AG09309 (cell line): Measurements from ENCODE around the gene XRCC3.

Experiments
- DNase-seq: peaks from one replicate; pipeline ENCODE4 v3.0.0-alpha.2; 2010; ENCODE audit warnings: low read depth
- H3K4me3 ChIP-seq: 2 replicates; pipeline ENCODE4 v1.5.1; 2011; ENCODE audit warnings: mild to moderate bottlenecking, low read depth, low read length, moderate library complexity; ENCODE audit not compliant: control insufficient read depth
- CTCF ChIP-seq: IDR thresholded peaks from 2 replicates; pipeline ENCODE4 v1.5.1; 2011; ENCODE audit warnings: mild to moderate bottlenecking, low read depth, low read length, inconsistent platforms; ENCODE audit not compliant: insufficient read depth, control insufficient read depth; ENCODE audit errors: missing control alignments

Gene XRCC3

GRCh38 chr14:103753774-103754173 lies 38.5 kb upstream of the XRCC3 start:
- TF ChIP-seq CTCF, result no peak
- no peak overlapping the region for H3K4me3 ChIP-seq
- DNase-seq, result no peak

GRCh38 chr14:103749860-103750259 lies 34.6 kb upstream of the XRCC3 start:
- no peak for DNase-seq
- H3K4me3 ChIP-seq, result no peak overlapping the region
- no peak for TF ChIP-seq CTCF

GRCh38 chr14:103749452-103749851 lies 34.2 kb upstream of the XRCC3 start:
- no peak for TF ChIP-seq CTCF
- no peak for DNase-seq

GRCh38 chr14:103748534-103748857 lies 33.2 kb upstream of the XRCC3 start:
- DNase-seq, result no peak
- TF ChIP-seq CTCF, result no peak
- no peak overlapping the region for H3K4me3 ChIP-seq

More at GRCh38 chr14:103749452-103749851, 34.2 kb upstream of the XRCC3 start:
- no peak overlapping the region for H3K4me3 ChIP-seq

GRCh38 chr14:103746701-103747100 lies 31.4 kb upstream of the XRCC3 start:
- no peak for TF ChIP-seq CTCF
- H3K4me3 ChIP-seq, result no peak overlapping the region
- DNase-seq, result peak; percentile 16

- no peak for TF ChIP-seq CTCF
- H3K4me3 ChIP-seq, result no peak overlapping the region
- no peak for DNase-seq
Measured at GRCh38 chr14:103745424-103745823, 30.2 kb upstream of the XRCC3 start.
